Stimulated activated CD4-positive, alpha-beta T cell treated with anti-CD3 and anti-CD28 coated beads, Interleukin-1b, Interleukin-23, amount 100 ng/mL, for 1 hour (primary cell): Measurements from ENCODE around the gene CRKL.
"Not testable (repeated sequence)": the region's sequence is repeated elsewhere in the genome, so short reads cannot be mapped to it uniquely, and the experiment has no call there.

Experiments
- DNase-seq, 2 donors: peaks; one replicate each; pipeline ENCODE4 v3.0.0-alpha.2; 2020; ENCODE audit warnings: low read depth in 2 of 2

Gene CRKL

DNA sequence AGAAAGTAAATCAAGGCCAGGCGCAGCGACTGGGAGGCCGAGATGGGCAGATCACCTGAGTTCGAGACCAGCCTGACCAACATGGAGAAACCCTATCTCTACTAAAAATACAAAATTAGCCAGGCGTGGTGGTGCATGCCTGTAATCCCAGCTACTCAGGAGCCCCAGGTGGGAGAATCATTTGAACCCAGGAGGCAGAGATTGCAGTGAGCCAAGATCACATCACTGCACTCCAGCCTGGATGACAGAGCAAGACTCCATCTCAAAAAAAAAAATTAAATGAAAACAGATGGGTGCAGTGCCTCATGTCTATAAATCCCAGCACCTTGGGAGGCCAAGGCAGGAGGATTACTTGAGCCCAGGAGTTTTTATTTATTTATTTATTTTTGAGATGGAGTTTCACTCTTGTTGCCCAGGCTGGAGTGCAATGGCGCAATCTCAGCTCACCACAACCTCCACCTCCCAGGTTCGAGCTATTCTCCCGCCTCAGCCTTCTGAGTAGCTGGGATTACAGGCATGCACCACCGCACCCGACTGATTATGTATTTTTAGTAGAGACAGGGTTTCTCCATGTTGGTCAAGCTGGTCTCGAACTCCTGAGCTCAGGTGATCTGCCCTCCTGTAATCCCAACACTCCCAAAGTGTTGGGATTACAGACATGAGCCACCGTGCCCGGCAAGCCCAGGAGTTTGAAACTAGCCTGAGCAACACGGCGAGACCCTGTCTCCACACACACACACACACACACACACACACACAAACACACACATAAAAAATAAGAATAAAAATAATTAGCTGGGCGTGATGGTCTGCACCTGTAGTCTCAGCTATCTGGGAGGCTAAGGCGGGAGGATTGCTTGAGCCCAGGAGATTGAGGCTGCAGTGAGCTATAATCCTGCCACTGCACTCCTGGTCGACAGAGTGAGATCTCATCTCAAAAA, 15.8 kb upstream of the CRKL start:
- not testable (repeated sequence) for DNase-seq

DNA sequence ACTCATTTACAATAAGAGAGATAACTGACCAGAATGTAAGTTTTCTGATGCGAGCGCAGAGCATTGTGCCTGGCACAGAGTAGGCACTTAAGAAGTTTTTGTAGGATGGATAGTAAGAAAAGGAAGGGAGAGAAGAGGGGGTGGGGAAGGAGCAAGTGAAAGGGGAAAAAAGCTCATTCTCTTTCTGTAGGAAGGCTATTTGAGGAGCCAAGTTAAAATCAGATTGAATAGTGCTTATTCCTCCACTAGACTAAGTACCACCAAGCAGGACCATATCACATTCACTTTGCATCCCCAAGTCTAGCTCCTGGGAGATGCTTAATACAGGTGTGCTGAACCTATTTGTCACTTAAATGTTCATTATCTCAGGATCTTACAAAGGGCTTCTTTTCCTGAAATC, 14.1 kb upstream of the CRKL start:
- DNase-seq: no peak

DNA sequence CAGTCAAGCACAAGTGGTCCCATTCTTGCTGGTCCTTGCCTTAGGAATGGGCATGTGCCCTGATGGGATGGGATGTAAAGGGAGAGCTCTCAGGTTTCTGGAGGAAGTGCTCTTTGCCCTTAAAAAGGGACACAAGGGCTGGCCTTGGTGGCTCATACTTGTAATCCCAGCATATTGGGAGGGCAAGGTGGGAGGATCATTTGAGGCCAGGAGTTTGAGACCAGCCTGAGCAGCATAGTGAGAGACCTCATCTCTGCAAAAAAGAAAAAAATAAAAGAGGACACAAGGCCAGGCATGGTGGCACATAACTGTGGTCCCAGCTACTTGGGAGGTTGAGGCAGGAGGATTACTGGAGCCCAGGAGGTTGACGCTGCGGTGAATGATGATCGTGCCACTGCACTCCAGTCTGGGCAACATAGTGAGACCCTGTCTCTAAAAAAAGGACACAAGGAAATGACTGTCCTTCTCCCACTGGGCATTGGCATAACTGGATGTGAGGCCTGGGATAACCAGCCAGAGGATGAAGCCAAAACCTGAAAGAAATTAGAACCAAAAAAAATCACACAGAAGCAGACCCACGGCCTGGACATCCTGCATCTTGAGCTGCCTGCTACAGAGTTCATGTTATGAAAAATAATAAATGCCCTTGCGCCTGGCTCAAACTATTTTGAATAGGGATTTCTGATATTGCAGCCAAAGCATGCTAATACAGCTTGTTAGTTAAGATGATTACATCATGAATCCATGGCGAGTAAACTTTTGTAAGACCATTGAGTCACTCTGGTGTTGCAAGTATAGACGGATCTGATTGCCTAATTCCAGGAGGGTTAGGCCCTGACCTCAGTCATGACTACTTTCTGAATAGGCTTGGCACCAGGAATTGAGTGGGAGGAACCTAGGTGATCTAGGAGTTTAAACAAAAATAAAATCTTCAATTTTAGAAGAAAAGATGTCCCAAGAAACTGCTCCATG, 12.9 kb upstream of the CRKL start:
- DNase-seq: no peak

DNA sequence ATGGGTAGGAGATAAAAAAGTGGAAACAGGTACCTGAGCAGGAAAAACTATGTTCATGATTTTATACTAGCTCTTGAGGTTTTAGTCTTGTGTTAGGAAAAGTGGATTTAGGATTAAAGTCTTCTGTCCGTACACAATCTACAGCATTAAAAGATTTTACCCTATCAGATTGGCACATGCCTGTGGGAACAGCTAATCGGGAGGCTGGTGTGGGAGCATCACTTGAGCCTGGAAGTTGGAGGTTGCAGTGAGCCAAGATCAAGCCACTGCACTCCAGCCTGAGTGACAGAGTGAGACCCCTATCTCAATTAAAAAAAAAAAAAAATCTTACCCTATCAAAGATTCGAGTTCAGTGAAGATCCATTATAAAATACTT, 12.2 kb upstream of the CRKL start:
- no peak for DNase-seq

DNA sequence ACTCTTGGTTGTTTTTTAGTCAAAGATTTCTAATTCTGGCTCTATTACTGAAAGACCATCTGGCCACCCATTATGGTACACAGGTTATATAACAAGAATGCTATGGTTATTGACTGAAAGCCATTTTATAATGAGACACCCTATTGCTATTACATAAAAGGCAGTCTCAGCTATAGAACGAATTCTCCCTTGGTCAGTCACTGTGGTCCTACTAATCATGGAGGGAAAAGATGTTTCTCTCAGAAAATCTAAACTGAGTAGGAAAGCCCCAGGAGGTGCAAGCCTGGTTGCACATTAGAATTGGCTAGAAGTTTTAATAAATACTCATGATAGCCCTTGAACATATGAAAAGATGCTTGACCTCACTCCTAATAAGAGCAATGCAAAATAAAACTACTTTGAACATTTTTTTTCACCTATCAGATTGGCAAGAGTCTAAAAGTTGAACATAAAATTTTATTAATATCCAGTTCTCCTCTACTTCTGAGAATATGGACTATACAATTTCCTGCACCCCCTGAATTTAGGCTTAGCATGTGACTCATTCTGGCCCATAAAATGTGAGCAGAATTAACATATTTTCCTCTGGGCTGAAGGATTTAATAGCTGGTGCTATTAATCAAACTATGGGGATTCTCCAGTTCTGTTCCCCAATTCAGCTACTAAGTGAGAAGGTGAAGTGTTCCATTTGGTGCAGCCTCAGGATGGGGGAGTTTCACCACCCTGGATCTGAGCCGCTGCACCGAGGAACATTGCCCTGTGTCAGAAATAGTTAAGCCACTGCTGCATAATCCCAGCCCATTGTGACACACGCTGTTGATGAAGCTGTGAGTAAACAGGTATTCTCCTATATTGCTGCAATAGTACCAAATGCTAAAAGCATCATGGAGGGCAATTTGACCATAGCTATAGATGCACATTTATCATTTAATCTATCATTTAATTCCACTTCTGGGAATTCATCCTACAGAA, 11.5 kb upstream of the CRKL start:
- no peak for DNase-seq

DNA sequence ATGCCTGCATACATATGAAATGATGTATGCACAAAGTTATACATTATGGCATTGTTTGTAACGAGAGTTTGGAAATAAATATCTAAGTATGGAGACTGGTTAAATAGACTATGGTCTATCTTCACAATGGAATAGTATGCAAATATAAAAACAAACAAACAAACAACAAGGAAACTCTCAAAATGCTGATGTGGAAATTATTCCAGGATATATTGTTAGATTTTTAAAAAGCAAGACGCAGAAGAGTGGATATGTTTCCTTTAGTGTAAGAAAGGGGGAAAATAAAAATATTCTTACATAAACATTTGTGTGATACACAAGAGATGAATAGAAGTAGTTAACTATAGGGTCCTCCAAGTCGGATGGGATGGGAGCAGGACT, 10.8 kb upstream of the CRKL start:
- DNase-seq: no peak

DNA sequence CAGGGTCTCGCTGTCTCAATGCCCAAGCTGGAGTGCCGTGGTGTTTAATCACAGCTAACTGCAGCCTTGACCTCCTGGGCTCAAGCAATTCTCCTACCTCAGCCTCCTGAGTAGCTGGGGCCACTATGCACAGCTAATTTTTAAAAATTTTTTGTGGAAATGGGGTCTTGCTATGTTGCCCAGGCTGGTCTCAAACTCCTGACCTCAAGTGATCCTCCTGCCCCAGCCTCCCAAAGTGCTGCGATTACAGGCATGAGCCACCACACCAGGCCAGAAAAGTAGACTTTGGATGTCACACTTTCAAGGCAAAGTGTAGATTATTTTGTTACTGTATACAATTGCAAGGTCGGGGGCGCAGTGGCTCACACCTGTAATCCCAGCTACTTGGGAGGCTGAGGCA, 8.5 kb upstream of the CRKL start:
- not testable (repeated sequence) for DNase-seq

DNA sequence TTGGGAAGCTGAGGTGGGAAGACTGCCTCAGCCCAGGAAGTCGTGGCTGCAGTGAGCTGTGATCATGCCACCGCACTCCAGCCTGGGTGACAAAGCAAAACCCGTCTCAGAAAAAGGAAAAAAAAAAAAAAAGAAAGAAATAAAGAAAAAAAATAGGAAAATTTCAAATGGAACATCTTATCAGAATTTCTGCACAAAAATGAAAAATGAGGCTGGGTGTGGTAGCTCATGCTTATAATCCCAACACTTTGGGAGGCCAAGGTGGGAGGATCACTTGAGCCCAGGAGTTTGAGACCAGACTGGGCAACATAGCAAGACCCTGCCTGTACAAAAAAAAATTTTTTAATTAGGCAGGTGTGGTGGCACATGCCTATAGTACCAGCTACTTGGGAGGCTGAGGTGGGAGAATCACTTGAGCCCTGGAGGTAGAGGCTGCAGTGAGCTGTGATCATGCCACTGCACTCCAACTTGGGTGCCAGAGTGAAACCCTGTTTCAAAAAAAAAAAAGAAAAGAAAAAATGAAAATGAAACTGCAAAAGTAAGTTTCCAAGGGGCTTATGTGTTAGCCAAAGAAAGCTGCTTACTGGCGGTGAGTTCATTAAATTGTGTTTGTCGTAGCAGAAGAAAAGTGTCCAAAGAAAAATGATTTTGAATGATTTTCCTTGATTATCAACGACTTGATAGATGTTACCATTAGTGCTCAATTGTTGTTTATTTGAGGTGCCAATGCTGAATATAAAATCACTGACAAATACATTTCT, 7.5 kb upstream of the CRKL start:
- no peak for DNase-seq

DNA sequence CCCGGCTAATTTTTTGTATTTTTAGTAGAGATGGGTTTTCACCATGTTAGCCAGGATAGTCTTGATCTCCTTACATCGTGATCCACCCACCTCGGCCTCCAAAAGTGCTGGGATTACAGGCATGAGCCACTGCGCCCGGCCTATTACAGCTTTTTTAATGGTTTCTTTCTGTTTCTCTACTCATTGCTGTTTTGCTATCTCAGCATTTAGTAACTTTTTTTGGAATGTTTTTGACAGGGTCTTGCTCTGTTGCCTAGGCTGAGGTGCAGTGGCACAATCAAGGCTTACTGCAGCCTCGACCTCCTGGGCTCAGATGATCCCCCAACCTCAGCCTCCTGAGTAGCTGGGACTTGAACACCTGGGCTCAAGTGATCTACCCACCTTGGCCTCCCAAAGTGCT, 4.7 kb upstream of the CRKL start:
- no peak for DNase-seq

DNA sequence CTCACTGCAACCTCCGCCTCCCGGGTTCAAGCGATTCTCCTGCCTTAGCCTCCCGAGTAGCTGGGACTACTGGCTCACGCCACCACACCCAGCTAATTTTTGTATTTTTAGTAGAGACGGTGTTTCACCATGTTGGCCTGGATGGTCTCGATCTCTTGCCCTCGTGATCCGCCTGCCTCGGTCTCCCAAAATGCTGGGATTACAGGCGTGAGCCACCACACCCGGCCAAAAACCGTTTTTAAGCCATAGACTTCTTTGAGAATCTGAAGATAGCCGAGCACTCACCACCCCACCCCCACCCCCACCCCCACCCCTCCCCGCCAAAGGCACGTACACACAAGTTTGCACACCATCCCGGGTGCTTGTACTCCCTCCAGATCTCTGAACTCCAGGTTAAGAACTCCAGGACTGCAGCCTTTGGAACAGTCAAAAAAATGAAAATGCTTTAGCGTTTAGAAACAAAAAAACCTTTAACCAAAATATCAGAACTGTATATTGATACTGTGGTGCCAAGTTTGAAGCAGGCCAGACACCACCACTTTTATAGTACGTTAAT, 1.5 kb downstream of the CRKL start:
- DNase-seq: no peak

DNA sequence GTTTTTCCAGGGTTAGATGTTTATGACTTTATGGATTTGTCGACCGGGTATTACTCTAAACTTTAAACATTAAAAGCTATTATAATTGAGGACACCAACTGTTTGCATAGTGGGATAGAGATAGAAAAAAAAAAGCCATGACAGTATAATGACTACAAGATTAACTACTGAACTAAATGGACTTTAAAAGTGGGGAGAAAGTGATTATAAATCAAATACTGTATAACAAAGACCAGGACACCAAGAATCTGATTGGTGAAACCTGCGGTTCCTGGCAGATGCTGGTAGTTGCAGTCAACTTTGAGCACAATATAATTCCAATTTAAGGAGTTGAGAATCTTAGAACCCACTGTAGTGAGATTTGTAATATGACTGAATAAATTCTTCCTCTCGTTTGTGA, 2.5 kb downstream of the CRKL start:
- no peak for DNase-seq

DNA sequence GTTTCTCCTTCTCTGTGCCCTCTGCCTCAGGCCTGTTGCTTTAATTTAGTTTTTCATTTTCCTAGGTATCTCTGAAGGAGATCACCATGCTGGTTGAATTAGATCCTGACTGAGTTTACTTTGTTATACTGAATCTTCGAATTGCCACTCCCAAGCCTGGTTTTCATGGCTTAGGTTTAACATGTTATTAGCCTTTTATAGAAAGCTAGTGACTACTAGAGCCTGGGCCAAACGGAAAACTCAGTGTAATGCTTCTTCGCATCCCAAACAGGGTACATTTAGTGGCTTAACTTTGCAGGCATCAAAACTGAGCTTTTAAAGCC, 3.6 kb downstream of the CRKL start:
- no peak for DNase-seq

DNA sequence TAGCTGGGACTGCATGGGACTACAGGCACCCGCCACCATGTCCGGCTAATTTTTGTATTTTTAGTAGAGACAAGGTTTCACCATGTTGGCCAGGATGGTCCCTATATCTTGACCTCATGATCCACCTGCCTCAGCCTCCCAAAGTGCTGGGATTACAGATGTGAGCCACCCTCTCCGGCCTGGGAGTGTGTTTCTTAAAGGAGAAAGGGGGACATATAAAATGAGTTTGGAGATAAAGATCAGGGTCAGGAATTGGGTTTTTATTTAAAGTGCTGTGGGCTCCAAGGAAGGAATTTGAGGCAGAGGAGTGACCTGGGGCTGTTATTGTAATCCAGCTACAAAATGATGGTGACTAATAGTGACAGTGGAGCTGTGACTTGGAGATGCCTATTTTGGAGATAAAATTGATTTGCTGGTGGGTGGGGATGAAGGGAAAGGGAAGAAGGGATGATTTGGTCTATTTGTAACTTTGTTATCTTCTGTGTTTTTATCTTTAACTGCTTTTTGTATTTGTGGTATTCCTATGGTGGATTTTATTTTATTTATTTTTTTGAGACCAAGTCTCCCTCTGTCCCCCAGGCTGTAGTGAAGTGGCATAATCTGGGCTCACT, 5.0 kb downstream of the CRKL start:
- no peak for DNase-seq

DNA sequence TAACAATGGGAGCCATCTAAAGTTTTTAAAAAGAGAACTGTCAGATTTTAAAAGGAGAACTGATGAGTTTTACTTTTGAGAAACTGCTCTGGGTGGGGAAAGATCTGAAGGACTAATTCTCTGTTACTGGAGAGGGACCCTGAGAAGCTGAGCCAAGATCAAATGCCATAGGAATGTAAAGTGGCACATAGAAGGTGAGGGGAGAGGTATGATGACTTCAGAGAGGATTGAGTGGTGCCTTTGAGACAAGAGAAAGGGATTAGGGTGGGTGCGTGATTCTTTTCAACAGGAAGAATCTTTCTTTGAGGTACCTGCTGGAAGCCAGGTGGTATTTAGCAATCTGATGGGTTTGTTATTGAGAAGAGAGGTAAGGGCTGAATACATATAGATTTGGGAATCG, 9.0 kb downstream of the CRKL start:
- no peak for DNase-seq

DNA sequence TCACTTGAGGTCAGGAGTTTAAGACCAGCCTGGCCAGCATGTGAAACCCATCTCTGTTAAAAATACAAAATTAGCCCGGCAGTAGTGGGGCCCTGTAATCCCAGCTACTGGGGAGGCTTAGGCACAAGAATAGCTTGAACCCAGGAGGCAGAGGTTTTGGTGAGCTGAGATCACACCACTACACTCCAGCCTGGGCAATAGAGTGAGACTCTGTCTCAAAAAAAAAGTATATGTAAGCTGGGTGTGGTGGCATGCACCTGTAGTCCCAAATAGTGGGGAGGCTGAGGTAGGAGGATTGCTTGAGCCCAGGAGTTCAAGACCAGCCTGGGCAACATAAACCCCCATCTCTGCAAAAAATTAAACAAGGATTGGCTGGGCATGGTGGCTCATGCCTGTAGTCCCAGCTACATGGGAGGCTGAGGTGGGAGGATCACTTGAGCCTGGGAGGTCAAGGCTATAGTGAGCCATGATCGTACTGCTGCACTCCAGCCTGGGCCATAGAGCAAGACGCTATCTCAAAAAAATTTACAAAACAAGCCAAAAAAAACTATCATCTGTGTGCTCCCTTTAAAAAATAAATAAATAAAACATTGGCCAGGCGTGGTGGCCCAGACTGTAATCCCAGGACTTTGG, 10.8 kb downstream of the CRKL start:
- DNase-seq: no peak

DNA sequence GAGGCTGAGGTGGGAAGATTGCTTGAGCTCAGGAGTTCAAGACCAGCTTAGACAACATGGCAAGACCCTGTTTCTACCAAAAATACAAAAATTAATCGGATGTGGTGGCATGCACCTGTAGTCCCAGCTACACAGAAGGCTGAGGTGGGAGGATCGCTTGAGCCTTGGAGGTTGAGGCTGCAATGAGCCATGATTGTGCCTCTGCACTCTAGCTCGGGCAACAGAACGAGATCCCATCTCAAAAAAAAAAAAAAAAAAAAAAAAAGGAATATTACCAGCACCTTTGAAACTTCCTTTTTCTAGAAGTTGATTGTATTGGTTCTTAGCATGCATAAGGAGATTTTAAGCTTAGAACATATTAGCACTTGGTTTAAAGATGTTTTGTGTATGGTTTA, 11.4 kb downstream of the CRKL start:
- no peak for DNase-seq

DNA sequence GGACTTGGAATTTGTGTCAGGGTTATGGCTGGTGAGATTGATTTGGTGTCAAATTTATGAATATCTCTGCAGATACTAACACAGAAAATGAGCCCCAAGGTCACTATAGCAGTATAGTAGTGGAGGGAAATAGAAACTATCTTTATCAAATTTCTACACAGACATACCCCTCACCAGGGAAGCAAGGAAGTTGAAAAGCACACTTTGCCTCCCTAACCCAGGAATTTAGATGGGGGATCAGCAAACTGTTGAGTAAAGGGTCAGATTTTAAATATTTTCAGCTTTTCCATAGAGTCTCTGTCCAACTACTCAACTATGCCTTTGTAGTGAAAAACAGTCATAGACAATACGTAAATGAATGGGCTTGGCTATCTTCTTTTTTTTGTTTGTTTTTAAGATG, 12.8 kb downstream of the CRKL start:
- DNase-seq: no peak

DNA sequence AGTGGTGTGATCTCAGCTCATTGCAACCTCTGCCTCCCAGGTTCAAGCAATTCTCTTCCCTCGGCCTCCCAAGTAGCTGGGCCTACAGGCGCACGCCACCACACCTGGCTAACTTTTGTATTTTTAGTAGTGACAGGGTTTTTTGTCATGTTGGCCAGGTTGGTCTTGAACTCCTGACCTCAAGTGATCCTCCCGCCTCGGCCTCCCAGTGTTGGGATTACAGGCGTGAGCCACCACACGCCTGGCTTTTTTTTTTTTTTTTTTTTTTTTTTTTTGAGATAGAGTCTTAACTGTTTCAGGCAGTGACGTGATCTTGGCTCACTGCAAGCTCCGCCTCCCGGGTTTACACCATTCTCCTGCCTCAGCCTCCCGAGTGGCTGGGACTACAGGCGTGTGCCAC, 13.2 kb downstream of the CRKL start:
- not testable (repeated sequence) for DNase-seq

DNA sequence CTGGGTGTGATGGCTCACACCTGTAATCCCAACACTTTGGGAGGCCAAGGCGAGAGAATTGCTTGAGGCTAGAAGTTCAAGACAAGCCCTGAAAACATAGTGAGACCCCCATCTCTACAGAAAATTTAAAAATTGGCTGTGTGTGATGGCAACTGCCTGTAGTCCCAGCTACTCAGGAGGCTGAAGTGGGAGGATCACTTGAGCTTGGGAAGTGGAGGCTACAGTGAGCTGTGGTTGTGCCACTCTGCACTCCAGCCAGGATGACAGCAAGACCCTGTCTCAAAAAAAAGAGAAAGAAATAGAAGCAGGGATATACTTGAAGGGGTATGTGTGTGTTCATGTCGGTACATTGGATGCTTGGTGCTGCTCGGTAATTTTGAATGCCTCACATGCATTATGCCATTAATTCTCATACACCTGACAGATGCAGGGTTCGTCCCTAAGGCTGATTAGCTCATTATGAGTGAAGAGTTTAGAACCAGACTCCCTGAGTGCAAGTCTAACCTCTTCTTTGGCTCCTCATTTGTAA, 14.0 kb downstream of the CRKL start:
- DNase-seq: no peak

DNA sequence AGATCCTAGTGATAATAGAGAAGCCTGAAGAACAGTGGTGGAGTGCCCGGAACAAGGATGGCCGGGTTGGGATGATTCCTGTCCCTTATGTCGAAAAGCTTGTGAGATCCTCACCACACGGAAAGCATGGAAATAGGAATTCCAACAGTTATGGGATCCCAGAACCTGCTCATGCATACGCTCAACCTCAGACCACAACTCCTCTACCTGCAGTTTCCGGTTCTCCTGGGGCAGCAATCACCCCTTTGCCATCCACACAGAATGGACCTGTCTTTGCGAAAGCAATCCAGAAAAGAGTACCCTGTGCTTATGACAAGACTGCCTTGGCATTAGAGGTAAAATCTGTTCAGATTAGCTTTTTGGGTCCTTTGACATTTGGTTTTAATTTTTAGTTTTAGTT, 16.7 kb downstream of the CRKL start:
- DNase-seq: no peak
